ENCODE measurements around the gene POP4. TPM values are rescaled to one million over a fixed set of nuclear protein-coding genes. Genes with fewer than 3 reads are reported as not detected.

Gene POP4
- total and polyA plus RNA-seq, 2 of the 4 experiments (the other 2 are of a cell fraction): 65.1 to 87.2 TPM

DNA sequence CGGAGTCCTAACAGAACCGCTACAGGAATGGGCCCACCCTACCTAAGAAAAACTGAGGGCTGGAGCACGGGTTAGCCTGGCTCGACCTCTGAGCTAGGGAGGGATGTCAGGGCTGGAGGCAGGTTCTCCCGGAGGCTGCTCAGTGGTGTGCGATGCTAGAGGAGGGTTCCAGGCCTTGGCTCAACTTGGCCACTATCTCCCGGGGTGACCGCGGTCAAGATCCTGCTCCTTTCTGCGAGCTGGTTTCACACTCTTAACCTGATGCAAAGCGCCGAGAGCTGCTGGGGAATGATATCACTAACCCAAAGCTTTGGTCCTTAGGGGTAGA, 301 bp downstream of the POP4 start:
- H2BK120ac ChIP-seq (ENCODE audit: low read depth, low read length): no peak overlapping the region
- H3K9ac ChIP-seq (ENCODE audit: low read depth, low read length): peak overlapping the region; percentile 80
- H4K8ac ChIP-seq (ENCODE audit: low read depth in 2 of 2, low read length in 2 of 2): peak overlapping the region; percentile 98
- CTCF ChIA-PET: interaction anchor here (1.1 to 1.4 kb wide), 3 partner anchors 60 to 110 kb away, joined by 3 to 8 read pairs (median 3); no protein-coding TSS in a partner anchor
- H3K27me3 ChIP-seq (ENCODE audit: control insufficient read depth, insufficient read depth, low read length): no peaks in the 10 kb centered on the region
- peak overlapping the region; percentile 34; the same call in 1 of the 2 replicates for H4K91ac ChIP-seq (ENCODE audit: insufficient read depth, low read depth, low read length)
- peak overlapping the region; percentile 10 for H2BK5ac ChIP-seq (ENCODE audit: low read depth, low read length, poor library complexity, severe bottlenecking)
- H3K4me3 ChIP-seq (ENCODE audit: insufficient read depth, low read depth, low read length): peak overlapping the region; percentile 79
- H4K20me1 ChIP-seq (ENCODE audit: insufficient read depth, low read length): no peaks in the 10 kb centered on the region
- peak overlapping the region; percentile 79 for H4K5ac ChIP-seq (ENCODE audit: low read depth, low read length)
- TF ChIP-seq CEBPB (IDR thresholded peaks at IDR 0.05; ENCODE audit: low read depth, low read length) (no peak), RFX5 (IDR thresholded peaks at IDR 0.05; ENCODE audit: low read depth, low read length) (no peak), FOS (IDR thresholded peaks at IDR 0.05; ENCODE audit: low read depth, low read length) (no peak), ELK1 (IDR thresholded peaks at IDR 0.05; ENCODE audit: borderline replicate concordance, low read depth, low read length) (no peak), CHD1 (IDR thresholded peaks at IDR 0.05; ENCODE audit: low read depth, low read length) (no peak), NFE2L2 (IDR thresholded peaks at IDR 0.05; ENCODE audit: low read depth, low read length) (no peak), SMC3 (IDR thresholded peaks at IDR 0.05; ENCODE audit: low read depth, low read length) (no peak), BHLHE40 (IDR thresholded peaks at IDR 0.05; ENCODE audit: low read depth, low read length) (no peak), POLR2A (IDR thresholded peaks at IDR 0.05; ENCODE audit: low read depth, low read length) (no peak), MAZ (IDR thresholded peaks at IDR 0.05; ENCODE audit: borderline replicate concordance, low read depth, low read length) (no peak), MXI1 (IDR thresholded peaks at IDR 0.05; ENCODE audit: borderline replicate concordance, low read depth, low read length) (no peak)
- TF ChIP-seq, protein P1, sequence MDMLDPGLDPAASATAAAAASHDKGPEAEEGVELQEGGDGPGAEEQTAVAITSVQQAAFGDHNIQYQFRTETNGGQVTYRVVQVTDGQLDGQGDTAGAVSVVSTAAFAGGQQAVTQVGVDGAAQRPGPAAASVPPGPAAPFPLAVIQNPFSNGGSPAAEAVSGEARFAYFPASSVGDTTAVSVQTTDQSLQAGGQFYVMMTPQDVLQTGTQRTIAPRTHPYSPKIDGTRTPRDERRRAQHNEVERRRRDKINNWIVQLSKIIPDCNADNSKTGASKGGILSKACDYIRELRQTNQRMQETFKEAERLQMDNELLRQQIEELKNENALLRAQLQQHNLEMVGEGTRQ (IDR thresholded peaks at IDR 0.05; ENCODE audit: low read depth, low read length): no peak
- BruUV-seq (replicated peaks): no TSS peak
- peak overlapping the region; percentile 59 for H2AK9ac ChIP-seq (replicated peaks; ENCODE audit: low read depth, low read length, poor library complexity)
- H3K4me1 ChIP-seq (ENCODE audit: control insufficient read depth, insufficient read depth, low read length): peaks cover 2% of the 10 kb centered on the region; the same call in 1 of the 2 replicates
- no peak overlapping the region for H2AK5ac ChIP-seq (ENCODE audit: low read depth, low read length)
- peak overlapping the region; percentile 34 for H3K23ac ChIP-seq (ENCODE audit: low read depth, low read length)
- H2AFZ ChIP-seq (replicated peaks; ENCODE audit: low read length, poor library complexity): peak overlapping the region; percentile 99
- H3K14ac ChIP-seq (replicated peaks; ENCODE audit: low read depth, low read length): peak overlapping the region; percentile 35
- no peak overlapping the region for H2BK20ac ChIP-seq (ENCODE audit: low read depth, low read length)
- H3K4ac ChIP-seq (ENCODE audit: low read depth, low read length): peak overlapping the region; percentile 78
- peak overlapping the region; percentile 52 for H3K27ac ChIP-seq (ENCODE audit: insufficient read depth, low read length)
- H3K56ac ChIP-seq (ENCODE audit: extremely low read depth, insufficient read depth, low read length): peak overlapping the region; percentile 38; the same call in 1 of the 2 replicates
- no peak for DNase-seq
- intact Hi-C loops (cut with micrococcal nuclease) (loop anchor here (1.0 to 5.0 kb wide), 2 partner anchors 110 to 394 kb away; partner anchors contain the start of gene UQCRFS1), in situ Hi-C loops (cut with MboI; ENCODE audit: low sequenced_read_pairs) (no loop called here), dilution Hi-C loops (cut with HindIII; ENCODE audit: low sequenced_read_pairs, unreplicated experiment) (no loop called here)
- H2BK15ac ChIP-seq (ENCODE audit: low read depth, low read length): no peak overlapping the region
- WGBS, 2 experiments (ENCODE audit: extremely low coverage in 2 of 2, insufficient read length in 1 of 2): 0% methylated on average over 2 of the region's 12 CpGs; no CpG with 5 or more reads in 1 of the 2 experiments
- peaks cover 9% of the 10 kb centered on the region for H3K36me3 ChIP-seq (ENCODE audit: control insufficient read depth, insufficient read depth, low read length)
- ATAC-seq (ENCODE audit: low read depth): peak; percentile 37
- no peaks in the 10 kb centered on the region for H3K9me1 ChIP-seq (ENCODE audit: insufficient read depth, low read length)
- peak overlapping the region; percentile 96 for H3K4me2 ChIP-seq (ENCODE audit: low read depth, low read length)
- no peak overlapping the region for H3K18ac ChIP-seq (ENCODE audit: low read depth, low read length)
- peaks cover 21 to 22% of the 10 kb centered on the region in 2 experiments for H3K79me1 ChIP-seq (ENCODE audit: low read depth in 1 of 2, low read length in 2 of 2)
- no peaks in the 10 kb centered on the region for H3K9me3 ChIP-seq (ENCODE audit: control insufficient read depth, insufficient read depth, low read length)
- POLR2A ChIA-PET (ENCODE audit: unreplicated experiment): interaction anchor here (1.2 kb wide), 1 partner anchor 110 kb away, joined by 3 read pairs; no protein-coding TSS in a partner anchor
